SK-N-SH treated with all-trans-retinoic acid at 6 μM for 48 hours (cell line): ENCODE data around the gene PCID2.

Experiments
- ATAC-seq: fragments of 200-7000 bp; cut with Tn5 transposase; 3 replicates; pipeline ENCODE4 v1.9.1; 2020; ENCODE audit warnings: mild to moderate bottlenecking, moderate library complexity
- ARNTL ChIP-seq: fragments of 450-650 bp; formaldehyde crosslinking; IDR thresholded peaks from 2 replicates; pipeline ENCODE4 v1.5.0; 2020; ENCODE audit warnings: low read depth, mild to moderate bottlenecking, moderate library complexity, borderline replicate concordance
- GLIS3 ChIP-seq: fragments of 250-450 bp; sonication (Bioruptor Pico); IDR thresholded peaks from 2 replicates; pipeline ENCODE4 v1.5.0; 2020; ENCODE audit warnings: mild to moderate bottlenecking, moderate library complexity
- ISL1 ChIP-seq: fragments of 250-450 bp; sonication (Bioruptor Pico); IDR thresholded peaks from 2 replicates; pipeline ENCODE4 v2.1.2; 2022; ENCODE audit warnings: mild to moderate bottlenecking, moderate library complexity
- OSR1 ChIP-seq: fragments of 250-450 bp; sonication (Bioruptor Pico); IDR thresholded peaks from 2 replicates; pipeline ENCODE4 v1.8.0; 2022; ENCODE audit warnings: moderate library complexity, mild to moderate bottlenecking, inconsistent platforms
- PATZ1 ChIP-seq: fragments of 250-450 bp; sonication (Bioruptor Pico); IDR thresholded peaks from 2 replicates; pipeline ENCODE4 v1.8.0; 2020; ENCODE audit warnings: mild to moderate bottlenecking, moderate library complexity, borderline replicate concordance
- PPARA ChIP-seq: fragments of 250-450 bp; sonication (Bioruptor Pico); IDR thresholded peaks from 2 replicates; pipeline ENCODE4 v1.5.0; 2020; ENCODE audit warnings: mild to moderate bottlenecking, borderline replicate concordance
- RARB ChIP-seq: fragments of 250-450 bp; sonication (Bioruptor Pico); IDR thresholded peaks from 2 replicates; pipeline ENCODE4 v1.8.0; 2021; ENCODE audit warnings: mild to moderate bottlenecking, moderate library complexity
- SNAI2 ChIP-seq: fragments of 250-450 bp; sonication (Bioruptor Pico); IDR thresholded peaks from 2 replicates; pipeline ENCODE4 v1.5.0; 2020; ENCODE audit warnings: mild to moderate bottlenecking, moderate library complexity
- TCF4 ChIP-seq: fragments of 250-450 bp; sonication (Bioruptor Pico); IDR thresholded peaks from 2 replicates; pipeline ENCODE4 v1.8.0; 2021; ENCODE audit warnings: mild to moderate bottlenecking, moderate library complexity, borderline replicate concordance
- TOX ChIP-seq: fragments of 250-450 bp; sonication (Bioruptor Pico); IDR thresholded peaks from 2 replicates; pipeline ENCODE4 v1.8.0; 2021; ENCODE audit warnings: mild to moderate bottlenecking, moderate library complexity, borderline replicate concordance
- ZC3H10 ChIP-seq: fragments of 250-450 bp; sonication (Bioruptor Pico); IDR thresholded peaks from 2 replicates; pipeline ENCODE4 v1.5.1; 2021; ENCODE audit warnings: mild to moderate bottlenecking, moderate library complexity
- ZFP3 ChIP-seq: fragments of 250-450 bp; sonication (Bioruptor Pico); IDR thresholded peaks from 2 replicates; pipeline ENCODE4 v1.5.0; 2020; ENCODE audit warnings: mild to moderate bottlenecking, moderate library complexity
- ZFP30 ChIP-seq: fragments of 450-650 bp; formaldehyde crosslinking; IDR thresholded peaks from 2 replicates; pipeline ENCODE4 v1.5.0; 2022; ENCODE audit warnings: mild to moderate bottlenecking, moderate library complexity
- ZNF565 ChIP-seq: fragments of 450-650 bp; formaldehyde crosslinking; conservative IDR thresholded peaks from 2 replicates; pipeline ENCODE4 v1.5.0; 2020; ENCODE audit warnings: low read depth, mild to moderate bottlenecking, moderate library complexity
- ZNF70 ChIP-seq: fragments of 450-650 bp; formaldehyde crosslinking; IDR thresholded peaks from 2 replicates; pipeline ENCODE4 v1.5.0; 2020; ENCODE audit warnings: mild to moderate bottlenecking, moderate library complexity
- ZNF8 ChIP-seq: fragments of 450-650 bp; formaldehyde crosslinking; IDR thresholded peaks from 2 replicates; pipeline ENCODE4 v1.5.0; 2020; ENCODE audit warnings: mild to moderate bottlenecking, moderate library complexity
- TF ChIP-seq, protein P1 (sequence below): fragments of 250-450 bp; sonication (Bioruptor Pico); IDR thresholded peaks from 2 replicates; pipeline ENCODE4 v1.5.1; 2021; ENCODE audit warnings: mild to moderate bottlenecking, moderate library complexity
- TF ChIP-seq, protein P2 (sequence below): fragments of 250-450 bp; sonication (Bioruptor Pico); IDR thresholded peaks from 2 replicates; pipeline ENCODE4 v1.5.0; 2020; ENCODE audit warnings: mild to moderate bottlenecking, moderate library complexity
- TF ChIP-seq, protein P3 (sequence below): fragments of 250-450 bp; sonication (Bioruptor Pico); IDR thresholded peaks from 2 replicates; pipeline ENCODE4 v1.5.1; 2020; ENCODE audit warnings: low read depth, mild to moderate bottlenecking, moderate library complexity

PCID2 gene

GRCh38 chr13:113151745-113152690 lies 56.5 kb downstream of the PCID2 start:
- TF ChIP-seq ZFP30 (CRISPR knock-in tag): no peak
- TF ChIP-seq ARNTL (CRISPR knock-in tag): no peak
- TF ChIP-seq PATZ1 (CRISPR knock-in tag): no peak
- TF ChIP-seq, protein P1, sequence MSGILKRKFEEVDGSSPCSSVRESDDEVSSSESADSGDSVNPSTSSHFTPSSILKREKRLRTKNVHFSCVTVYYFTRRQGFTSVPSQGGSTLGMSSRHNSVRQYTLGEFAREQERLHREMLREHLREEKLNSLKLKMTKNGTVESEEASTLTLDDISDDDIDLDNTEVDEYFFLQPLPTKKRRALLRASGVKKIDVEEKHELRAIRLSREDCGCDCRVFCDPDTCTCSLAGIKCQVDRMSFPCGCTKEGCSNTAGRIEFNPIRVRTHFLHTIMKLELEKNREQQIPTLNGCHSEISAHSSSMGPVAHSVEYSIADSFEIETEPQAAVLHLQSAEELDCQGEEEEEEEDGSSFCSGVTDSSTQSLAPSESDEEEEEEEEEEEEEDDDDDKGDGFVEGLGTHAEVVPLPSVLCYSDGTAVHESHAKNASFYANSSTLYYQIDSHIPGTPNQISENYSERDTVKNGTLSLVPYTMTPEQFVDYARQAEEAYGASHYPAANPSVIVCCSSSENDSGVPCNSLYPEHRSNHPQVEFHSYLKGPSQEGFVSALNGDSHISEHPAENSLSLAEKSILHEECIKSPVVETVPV (CRISPR knock-in tag): no peak
- TF ChIP-seq PPARA: no peak
- TF ChIP-seq ZNF70 (CRISPR knock-in tag): no peak
- TF ChIP-seq ZNF8 (CRISPR knock-in tag): no peak
- no peak for TF ChIP-seq OSR1 (CRISPR knock-in tag)
- TF ChIP-seq, protein P2, sequence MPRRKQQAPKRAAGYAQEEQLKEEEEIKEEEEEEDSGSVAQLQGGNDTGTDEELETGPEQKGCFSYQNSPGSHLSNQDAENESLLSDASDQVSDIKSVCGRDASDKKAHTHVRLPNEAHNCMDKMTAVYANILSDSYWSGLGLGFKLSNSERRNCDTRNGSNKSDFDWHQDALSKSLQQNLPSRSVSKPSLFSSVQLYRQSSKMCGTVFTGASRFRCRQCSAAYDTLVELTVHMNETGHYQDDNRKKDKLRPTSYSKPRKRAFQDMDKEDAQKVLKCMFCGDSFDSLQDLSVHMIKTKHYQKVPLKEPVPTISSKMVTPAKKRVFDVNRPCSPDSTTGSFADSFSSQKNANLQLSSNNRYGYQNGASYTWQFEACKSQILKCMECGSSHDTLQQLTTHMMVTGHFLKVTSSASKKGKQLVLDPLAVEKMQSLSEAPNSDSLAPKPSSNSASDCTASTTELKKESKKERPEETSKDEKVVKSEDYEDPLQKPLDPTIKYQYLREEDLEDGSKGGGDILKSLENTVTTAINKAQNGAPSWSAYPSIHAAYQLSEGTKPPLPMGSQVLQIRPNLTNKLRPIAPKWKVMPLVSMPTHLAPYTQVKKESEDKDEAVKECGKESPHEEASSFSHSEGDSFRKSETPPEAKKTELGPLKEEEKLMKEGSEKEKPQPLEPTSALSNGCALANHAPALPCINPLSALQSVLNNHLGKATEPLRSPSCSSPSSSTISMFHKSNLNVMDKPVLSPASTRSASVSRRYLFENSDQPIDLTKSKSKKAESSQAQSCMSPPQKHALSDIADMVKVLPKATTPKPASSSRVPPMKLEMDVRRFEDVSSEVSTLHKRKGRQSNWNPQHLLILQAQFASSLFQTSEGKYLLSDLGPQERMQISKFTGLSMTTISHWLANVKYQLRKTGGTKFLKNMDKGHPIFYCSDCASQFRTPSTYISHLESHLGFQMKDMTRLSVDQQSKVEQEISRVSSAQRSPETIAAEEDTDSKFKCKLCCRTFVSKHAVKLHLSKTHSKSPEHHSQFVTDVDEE (CRISPR knock-in tag): no peak
- TF ChIP-seq, protein P3, sequence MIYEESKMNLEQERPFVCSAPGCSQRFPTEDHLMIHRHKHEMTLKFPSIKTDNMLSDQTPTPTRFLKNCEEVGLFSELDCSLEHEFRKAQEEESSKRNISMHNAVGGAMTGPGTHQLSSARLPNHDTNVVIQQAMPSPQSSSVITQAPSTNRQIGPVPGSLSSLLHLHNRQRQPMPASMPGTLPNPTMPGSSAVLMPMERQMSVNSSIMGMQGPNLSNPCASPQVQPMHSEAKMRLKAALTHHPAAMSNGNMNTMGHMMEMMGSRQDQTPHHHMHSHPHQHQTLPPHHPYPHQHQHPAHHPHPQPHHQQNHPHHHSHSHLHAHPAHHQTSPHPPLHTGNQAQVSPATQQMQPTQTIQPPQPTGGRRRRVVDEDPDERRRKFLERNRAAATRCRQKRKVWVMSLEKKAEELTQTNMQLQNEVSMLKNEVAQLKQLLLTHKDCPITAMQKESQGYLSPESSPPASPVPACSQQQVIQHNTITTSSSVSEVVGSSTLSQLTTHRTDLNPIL (CRISPR knock-in tag): no peak
- no peak for TF ChIP-seq ZNF565
- TF ChIP-seq ZC3H10 (CRISPR knock-in tag): no peak
- TF ChIP-seq TCF4: no peak
- TF ChIP-seq TOX (CRISPR knock-in tag): no peak
- no peak for TF ChIP-seq SNAI2 (CRISPR knock-in tag)
- no peak for TF ChIP-seq GLIS3 (CRISPR knock-in tag)
- no peak for TF ChIP-seq RARB (CRISPR knock-in tag)
- no peak for TF ChIP-seq ISL1 (CRISPR knock-in tag)
- no peak for ATAC-seq

- TF ChIP-seq ZFP3 (CRISPR knock-in tag): no peak
- no peak for TF ChIP-seq ARNTL (CRISPR knock-in tag)
- no peak for TF ChIP-seq SNAI2 (CRISPR knock-in tag)
- TF ChIP-seq, protein P3 (CRISPR knock-in tag): no peak
- TF ChIP-seq RARB (CRISPR knock-in tag): no peak
- no peak for TF ChIP-seq GLIS3 (CRISPR knock-in tag)
- no peak for ATAC-seq
Observed at GRCh38 chr13:113150550-113151365, 57.7 kb downstream of the PCID2 start.
